Measurements from ENCODE around the gene CAMK1D.

GRCh38 chr10:12589791-12590190, 240.4 kb downstream of the CAMK1D start:
- TF ChIP-seq CTCF (IDR thresholded peaks at IDR 0.05) = no peak
- TF ChIP-seq POLR2A (IDR thresholded peaks at IDR 0.05) = no peak
- TF ChIP-seq EP300 (IDR thresholded peaks at IDR 0.05) = no peak
